Hematopoietic multipotent progenitor cell (in vitro differentiated cells): ENCODE data around the gene SKAP2. TPM values are rescaled to one million over a fixed set of nuclear protein-coding genes. Genes with fewer than 3 reads are reported as not detected.
"Not testable (repeated sequence)": the region's sequence is repeated elsewhere in the genome, so short reads cannot be mapped to it uniquely, and the experiment has no call there.

ENCODE experiments used
- DNase-seq, 3 donors: peaks; one replicate each; pipeline ENCODE4 v3.0.0-alpha.2; 2011 to 2015; ENCODE audit warnings: low read depth in 2 of 3, low spot score in 2 of 3
- total RNA-seq: library from RNA; depleted of rRNA; stranded (reverse); fragments of >200 nt; gene quantifications from one replicate; pipeline ENCODE4 v1.2.3, GENCODE V29; 2012

SKAP2 gene
- total RNA-seq, 1 donor = 6.5 TPM

- peak in 1 of 3 donors; percentile 50 for DNase-seq
Observed at GRCh38 chr7:26857506-26858240, 6.7 kb downstream of the SKAP2 start.

- no peak for DNase-seq
Observed at GRCh38 chr7:26857170-26857505, 7.3 kb downstream of the SKAP2 start.

- peak in 1 of 3 donors; percentile 36 for DNase-seq
Observed at GRCh38 chr7:26856176-26856985, 8.0 kb downstream of the SKAP2 start.

- DNase-seq = no peak
Observed at GRCh38 chr7:26854876-26855855, 9.2 kb downstream of the SKAP2 start.

- peak in 2 of 3 donors; percentile 64 to 83 for DNase-seq
Observed at GRCh38 chr7:26853788-26854393, 10.5 kb downstream of the SKAP2 start.

GRCh38 chr7:26850193-26850651, 14.2 kb downstream of the SKAP2 start:
- DNase-seq = no peak

GRCh38 chr7:26843705-26844104, 20.7 kb downstream of the SKAP2 start:
- DNase-seq = peak in 1 of 3 donors; percentile 36

- DNase-seq = no peak
Observed at GRCh38 chr7:26842897-26843296, 21.5 kb downstream of the SKAP2 start.

GRCh38 chr7:26841003-26841739, 23.2 kb downstream of the SKAP2 start:
- no peak for DNase-seq

GRCh38 chr7:26836793-26837192, 27.6 kb downstream of the SKAP2 start:
- DNase-seq = not testable (repeated sequence)

- DNase-seq = no peak
Observed at GRCh38 chr7:26815426-26815825, 49.0 kb downstream of the SKAP2 start.

- no peak for DNase-seq
Observed at GRCh38 chr7:26813432-26813831, 51.0 kb downstream of the SKAP2 start.

- no peak for DNase-seq
Observed at GRCh38 chr7:26794541-26794940, 69.8 kb downstream of the SKAP2 start.

GRCh38 chr7:26792576-26792975, 71.8 kb downstream of the SKAP2 start:
- DNase-seq = no peak

- DNase-seq = no peak
Observed at GRCh38 chr7:26792006-26792405, 72.4 kb downstream of the SKAP2 start.

- no peak for DNase-seq
Observed at GRCh38 chr7:26789481-26790184, 74.8 kb downstream of the SKAP2 start.

GRCh38 chr7:26787701-26788100, 76.7 kb downstream of the SKAP2 start:
- DNase-seq = no peak

GRCh38 chr7:26784118-26784517, 80.3 kb downstream of the SKAP2 start:
- DNase-seq = no peak

- no peak for DNase-seq
Observed at GRCh38 chr7:26782501-26782900, 81.9 kb downstream of the SKAP2 start.
